ENCODE data around the gene P2RY2.

- no peak for TF ChIP-seq RARB (CRISPR knock-in tag; IDR thresholded peaks at IDR 0.05)
- TF ChIP-seq GLIS3 (CRISPR knock-in tag; IDR thresholded peaks at IDR 0.05) = no peak
- no peak for TF ChIP-seq ZFP30 (CRISPR knock-in tag; IDR thresholded peaks at IDR 0.05)
- TF ChIP-seq ZNF565 (CRISPR knock-in tag; conservative IDR thresholded peaks at IDR 0.05; ENCODE audit: low read depth) = no peak
- no peak for TF ChIP-seq ARNTL (CRISPR knock-in tag; IDR thresholded peaks at IDR 0.05; ENCODE audit: borderline replicate concordance, low read depth)
- no peak for TF ChIP-seq ZNF8 (CRISPR knock-in tag; IDR thresholded peaks at IDR 0.05)
- TF ChIP-seq CSRNP3 (CRISPR knock-in tag; IDR thresholded peaks at IDR 0.05) = no peak
- no peak for TF ChIP-seq ISL1 (CRISPR knock-in tag; IDR thresholded peaks at IDR 0.05)
- no peak for TF ChIP-seq PATZ1 (CRISPR knock-in tag; IDR thresholded peaks at IDR 0.05; ENCODE audit: borderline replicate concordance)
- TF ChIP-seq CSDC2 (CRISPR knock-in tag; IDR thresholded peaks at IDR 0.05) = no peak
- no peak for TF ChIP-seq ZC3H10 (CRISPR knock-in tag; IDR thresholded peaks at IDR 0.05)
- TF ChIP-seq ESRRG (CRISPR knock-in tag; IDR thresholded peaks at IDR 0.05) = no peak
Observed at GRCh38 chr11:73189723-73190556, 28.1 kb upstream of the P2RY2 start.
